Measurements from ENCODE around the gene C9orf152. TPM values are rescaled to one million over a fixed set of nuclear protein-coding genes. Genes with fewer than 3 reads are reported as not detected.

Gene C9orf152
- total RNA-seq = not detected

DNA sequence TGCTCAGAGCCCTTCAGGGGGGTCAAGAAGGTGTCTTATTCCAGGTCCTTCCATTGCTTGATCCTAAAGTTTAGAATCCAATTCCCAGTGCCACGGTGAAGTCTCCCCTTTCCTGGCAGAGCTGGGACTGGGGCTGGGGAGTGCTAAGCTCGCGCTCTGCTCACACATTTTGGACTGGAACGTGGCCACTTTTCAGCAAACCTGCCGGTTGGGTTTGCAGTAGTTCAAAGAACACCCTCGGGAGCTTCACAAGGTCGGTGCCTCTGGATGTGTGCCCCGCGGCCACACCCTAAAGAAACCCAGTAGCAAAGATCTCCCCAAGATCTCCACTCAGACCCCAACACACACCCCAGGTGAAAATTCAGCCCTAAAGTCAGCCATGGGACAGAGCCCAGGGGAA is at the start of gene C9orf152:
Gene C9orf152 (minus strand): TSS at position 129 of the 400 bp plus-strand sequence. CDS start 580 bp downstream, outside the sequence.
- H3K9me3 ChIP-seq = peaks cover 0 to 5% of the 10 kb centered on the region in 2 donors
- H3K36me3 ChIP-seq = no peaks in the 10 kb centered on the region
- no peak within 1 kb of the TSS for H3K4me3 ChIP-seq
- no peaks in the 10 kb centered on the region for H3K4me1 ChIP-seq
- H3K27ac ChIP-seq = no peak within 1 kb of the TSS
- TF ChIP-seq CTCF (IDR thresholded peaks at IDR 0.05) = no peak
- no peak for DNase-seq (ENCODE audit: low spot score)
- no peaks in the 10 kb centered on the region for H3K27me3 ChIP-seq

- no peak for TF ChIP-seq CTCF (IDR thresholded peaks at IDR 0.05)
- peaks cover 0 to 23% of the 10 kb centered on the region in 2 donors for H3K4me1 ChIP-seq
These were observed 49.3 kb upstream of the C9orf152 start for GRCh38 chr9:110257097-110257841.

DNA sequence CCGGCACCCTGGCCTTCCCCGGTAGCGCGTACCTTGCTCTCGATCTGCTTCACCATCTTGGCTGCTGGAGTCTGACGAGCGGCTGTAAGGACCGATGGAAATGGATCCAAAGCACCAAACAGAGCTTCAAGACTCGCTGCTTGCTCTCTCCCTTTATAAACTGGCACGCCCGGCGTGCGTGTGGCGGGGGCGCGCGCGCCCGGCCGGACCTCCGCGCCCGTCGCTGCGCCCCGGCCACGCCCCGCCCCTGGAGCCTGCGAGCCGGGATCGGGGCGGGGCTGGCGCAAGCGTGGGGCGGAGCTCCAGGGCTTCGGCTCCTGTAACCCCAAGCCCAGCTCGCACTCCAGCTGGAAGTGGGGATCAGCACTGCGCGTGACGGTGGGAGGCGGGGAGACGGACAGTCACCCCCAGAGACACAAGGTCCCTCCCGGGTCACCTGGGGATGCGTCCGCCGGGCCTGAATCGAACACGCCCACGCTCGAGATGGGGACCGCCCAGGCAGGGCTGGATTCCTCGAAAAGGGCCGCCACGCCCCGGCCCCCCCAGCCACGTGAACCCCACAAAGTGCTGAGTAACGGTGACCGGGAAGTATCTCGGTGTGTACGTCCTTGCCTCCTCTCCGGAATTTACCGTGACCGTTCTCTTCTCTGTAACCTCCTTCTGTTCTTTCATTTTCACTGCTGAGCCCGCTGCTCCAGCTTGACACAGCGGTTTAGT is 48.6 kb upstream of the C9orf152 start, which contains the start of gene TXN:
Gene TXN (minus strand): TSS at position 128 of the 717 bp plus-strand sequence. CDS start 72 bp downstream, at position 56.
- no peaks in the 10 kb centered on the region for H3K36me3 ChIP-seq
- no peaks in the 10 kb centered on the region for H3K9me3 ChIP-seq
- peak within 1 kb of the TSS; percentile 83 to 88 for H3K4me3 ChIP-seq
- DNase-seq (ENCODE audit: low spot score) = peak; percentile 90
- peak within 1 kb of the TSS; percentile 91 to 95 for H3K27ac ChIP-seq
- no peak for TF ChIP-seq CTCF (IDR thresholded peaks at IDR 0.05)
- no peaks in the 10 kb centered on the region for H3K27me3 ChIP-seq
- H3K4me1 ChIP-seq = peaks cover 0 to 23% of the 10 kb centered on the region in 2 donors

More at GRCh38 chr9:110257097-110257841, 49.3 kb upstream of the C9orf152 start:
- Histone ChIP-seq H3K27ac (peak overlapping the region; percentile 91 to 95), H3K4me3 (peak overlapping the region; percentile 83 to 88), H3K36me3 (no peaks in the 10 kb centered on the region), H3K27me3 (no peaks in the 10 kb centered on the region), H3K9me3 (no peaks in the 10 kb centered on the region)
- DNase-seq (ENCODE audit: low spot score) = peak; percentile 62

DNA sequence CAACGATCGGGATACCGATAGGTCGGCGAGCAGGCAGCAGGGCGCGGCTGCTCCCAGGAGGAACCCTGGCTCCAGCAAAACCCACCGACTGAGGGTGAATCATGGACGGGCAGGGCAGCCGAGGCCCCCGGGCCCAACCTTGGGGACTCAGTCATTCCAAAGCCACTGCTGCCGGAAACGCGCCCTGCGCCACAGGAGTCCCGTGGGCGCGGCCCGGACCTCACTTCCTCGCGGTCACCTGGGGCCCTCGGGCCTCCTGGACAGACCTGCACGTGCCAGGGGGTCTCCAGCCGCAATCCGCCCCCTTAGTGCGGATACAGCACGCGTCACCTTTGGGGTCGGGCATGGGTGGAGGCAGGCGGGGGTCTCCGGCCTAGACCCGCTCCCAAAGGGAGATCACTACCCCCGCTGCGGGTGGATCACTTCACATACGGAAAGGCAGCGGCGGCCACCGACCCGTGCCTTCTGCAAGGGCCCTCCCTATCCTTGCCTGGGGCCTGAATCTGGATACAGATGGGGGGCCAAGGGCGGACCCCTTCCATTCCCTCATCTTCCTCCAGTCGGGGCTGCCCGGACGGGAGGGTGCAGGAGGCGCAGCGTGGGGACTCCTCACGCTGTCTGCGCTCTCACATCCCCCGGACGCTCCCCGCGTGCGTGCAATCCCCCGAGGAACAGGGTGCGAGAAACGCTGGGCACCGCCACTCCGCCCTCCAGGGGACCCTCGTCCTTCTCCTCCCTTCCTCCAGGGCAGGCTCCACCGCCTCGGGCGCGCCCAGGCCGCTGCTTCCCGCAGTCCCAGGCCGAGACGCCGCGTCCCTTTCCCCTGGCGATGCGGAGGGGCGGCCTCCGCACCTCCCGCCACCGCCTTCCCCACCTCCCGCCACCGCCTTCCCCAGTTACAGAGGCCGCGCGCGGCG is 47.8 kb upstream of the C9orf152 start:
- TF ChIP-seq CTCF (IDR thresholded peaks at IDR 0.05) = no peak
- no peaks in the 10 kb centered on the region for H3K27me3 ChIP-seq
- peak overlapping the region; percentile 91 to 95 for H3K27ac ChIP-seq
- H3K4me1 ChIP-seq = peaks cover 0 to 23% of the 10 kb centered on the region in 2 donors
- H3K9me3 ChIP-seq = no peaks in the 10 kb centered on the region
- peak overlapping the region; percentile 83 to 88 for H3K4me3 ChIP-seq
- no peaks in the 10 kb centered on the region for H3K36me3 ChIP-seq
- DNase-seq (ENCODE audit: low spot score) = peak; percentile 74

DNA sequence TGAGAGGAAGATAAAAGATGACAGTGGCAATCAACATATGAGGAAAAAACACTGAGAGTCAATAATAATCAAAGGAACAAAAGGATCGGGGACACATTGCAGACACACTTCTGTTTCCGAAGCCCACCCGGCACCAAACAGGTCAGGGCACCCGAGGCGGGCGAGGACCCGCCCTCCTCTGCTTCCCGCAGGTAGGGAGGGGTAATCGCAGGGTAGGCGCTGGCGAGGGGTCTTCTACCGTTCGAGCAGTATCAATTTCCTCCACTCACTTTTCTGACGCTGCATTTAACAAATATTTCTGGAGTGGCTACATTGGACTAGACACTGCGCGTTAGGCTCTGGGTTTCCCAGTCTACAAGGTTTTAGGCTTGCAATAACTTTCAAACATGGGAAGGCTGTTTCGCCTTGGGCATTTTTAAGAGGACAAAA is 47.1 kb upstream of the C9orf152 start:
- H3K4me3 ChIP-seq = peak overlapping the region; percentile 83 to 88
- DNase-seq (ENCODE audit: low spot score) = no peak
- peaks cover 0 to 23% of the 10 kb centered on the region in 2 donors for H3K4me1 ChIP-seq
- no peaks in the 10 kb centered on the region for H3K9me3 ChIP-seq
- H3K27me3 ChIP-seq = no peaks in the 10 kb centered on the region
- TF ChIP-seq CTCF (IDR thresholded peaks at IDR 0.05) = no peak
- H3K27ac ChIP-seq = peak overlapping the region; percentile 91 to 95
- peaks cover 2% of the 10 kb centered on the region for H3K36me3 ChIP-seq
